ENCODE measurements around the gene COL1A1.

DNA sequence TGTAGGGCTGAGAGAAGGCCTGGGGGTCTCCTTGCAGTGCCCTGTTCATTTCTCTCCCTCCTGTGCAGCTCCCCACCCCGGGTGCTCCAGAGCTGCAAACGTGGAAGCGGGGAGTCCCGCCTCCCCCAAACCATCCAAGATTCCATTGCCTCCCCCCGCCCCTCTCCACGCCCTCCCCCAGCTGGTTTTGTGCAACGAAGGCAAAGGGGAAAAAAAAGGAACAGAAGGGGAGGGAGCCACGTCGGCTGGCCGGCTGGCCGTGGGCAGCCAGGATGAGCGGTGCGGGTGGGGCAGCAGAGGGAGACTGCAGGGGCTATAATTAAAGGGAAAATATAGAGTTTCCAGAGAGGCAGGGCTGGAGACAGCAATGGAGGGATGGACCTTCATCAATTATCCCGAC is 1.7 kb upstream of the COL1A1 start:
- TF ChIP-seq, protein P1, sequence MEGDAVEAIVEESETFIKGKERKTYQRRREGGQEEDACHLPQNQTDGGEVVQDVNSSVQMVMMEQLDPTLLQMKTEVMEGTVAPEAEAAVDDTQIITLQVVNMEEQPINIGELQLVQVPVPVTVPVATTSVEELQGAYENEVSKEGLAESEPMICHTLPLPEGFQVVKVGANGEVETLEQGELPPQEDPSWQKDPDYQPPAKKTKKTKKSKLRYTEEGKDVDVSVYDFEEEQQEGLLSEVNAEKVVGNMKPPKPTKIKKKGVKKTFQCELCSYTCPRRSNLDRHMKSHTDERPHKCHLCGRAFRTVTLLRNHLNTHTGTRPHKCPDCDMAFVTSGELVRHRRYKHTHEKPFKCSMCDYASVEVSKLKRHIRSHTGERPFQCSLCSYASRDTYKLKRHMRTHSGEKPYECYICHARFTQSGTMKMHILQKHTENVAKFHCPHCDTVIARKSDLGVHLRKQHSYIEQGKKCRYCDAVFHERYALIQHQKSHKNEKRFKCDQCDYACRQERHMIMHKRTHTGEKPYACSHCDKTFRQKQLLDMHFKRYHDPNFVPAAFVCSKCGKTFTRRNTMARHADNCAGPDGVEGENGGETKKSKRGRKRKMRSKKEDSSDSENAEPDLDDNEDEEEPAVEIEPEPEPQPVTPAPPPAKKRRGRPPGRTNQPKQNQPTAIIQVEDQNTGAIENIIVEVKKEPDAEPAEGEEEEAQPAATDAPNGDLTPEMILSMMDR (IDR thresholded peaks at IDR 0.05) = no peak
- TF ChIP-seq POLR2A (IDR thresholded peaks at IDR 0.05) = no peak
